Measurements from ENCODE around the gene NBPF15.
"Not testable (repeated sequence)": the region's sequence is repeated elsewhere in the genome, so short reads cannot be mapped to it uniquely, and the experiment has no call there.

The NBPF15 gene, protein sequence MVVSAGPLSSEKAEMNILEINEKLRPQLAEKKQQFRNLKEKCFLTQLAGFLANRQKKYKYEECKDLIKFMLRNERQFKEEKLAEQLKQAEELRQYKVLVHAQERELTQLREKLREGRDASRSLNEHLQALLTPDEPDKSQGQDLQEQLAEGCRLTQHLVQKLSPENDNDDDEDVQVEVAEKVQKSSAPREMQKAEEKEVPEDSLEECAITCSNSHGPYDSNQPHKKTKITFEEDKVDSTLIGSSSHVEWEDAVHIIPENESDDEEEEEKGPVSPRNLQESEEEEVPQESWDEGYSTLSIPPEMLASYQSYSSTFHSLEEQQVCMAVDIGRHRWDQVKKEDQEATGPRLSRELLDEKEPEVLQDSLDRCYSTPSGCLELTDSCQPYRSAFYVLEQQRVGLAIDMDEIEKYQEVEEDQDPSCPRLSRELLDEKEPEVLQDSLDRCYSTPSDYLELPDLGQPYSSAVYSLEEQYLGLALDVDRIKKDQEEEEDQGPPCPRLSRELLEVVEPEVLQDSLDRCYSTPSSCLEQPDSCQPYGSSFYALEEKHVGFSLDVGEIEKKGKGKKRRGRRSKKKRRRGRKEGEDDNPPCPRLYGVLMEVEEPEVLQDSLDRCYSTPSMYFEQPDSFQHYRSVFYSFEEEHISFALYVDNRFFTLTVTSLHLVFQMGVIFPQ

DNA sequence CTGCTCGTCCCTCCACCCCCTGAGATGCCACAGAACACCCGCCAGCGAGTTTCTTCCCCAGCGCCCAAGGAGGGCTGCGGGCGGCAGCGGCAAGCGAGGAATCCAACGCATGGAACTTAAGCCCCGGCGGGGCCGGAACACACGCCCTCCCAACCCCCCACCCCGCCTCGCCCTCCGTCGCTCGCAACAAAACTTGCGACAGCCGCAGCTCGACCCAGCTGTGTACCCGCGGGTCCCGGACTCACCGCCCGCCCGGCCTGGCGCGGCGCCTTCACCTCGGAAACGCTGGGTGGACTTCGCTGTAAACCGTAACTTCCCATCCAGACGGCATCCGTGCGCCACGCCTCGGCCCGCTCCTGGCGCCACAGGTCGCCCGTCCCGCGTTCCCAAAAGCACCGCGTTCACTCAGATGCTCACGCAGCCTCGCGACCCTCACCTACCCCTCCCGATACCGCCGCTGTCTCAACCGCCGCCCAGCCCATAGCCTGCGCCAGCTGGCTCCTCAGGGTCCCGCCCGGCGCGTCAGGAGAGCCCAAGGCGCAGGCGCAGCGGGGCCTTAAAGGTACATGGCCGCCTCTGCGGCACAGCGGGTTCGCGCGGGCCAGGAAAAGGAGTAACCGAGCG lies at the start of gene NBPF15:
Gene NBPF15, minus strand, starts transcription at position 534 of the 624 bp plus-strand sequence. CDS start 21,666 bp downstream, outside the sequence.
- peak within 1 kb of the TSS; percentile 17 for H3K4me3 ChIP-seq (ENCODE audit: low read depth, low read length)

DNA sequence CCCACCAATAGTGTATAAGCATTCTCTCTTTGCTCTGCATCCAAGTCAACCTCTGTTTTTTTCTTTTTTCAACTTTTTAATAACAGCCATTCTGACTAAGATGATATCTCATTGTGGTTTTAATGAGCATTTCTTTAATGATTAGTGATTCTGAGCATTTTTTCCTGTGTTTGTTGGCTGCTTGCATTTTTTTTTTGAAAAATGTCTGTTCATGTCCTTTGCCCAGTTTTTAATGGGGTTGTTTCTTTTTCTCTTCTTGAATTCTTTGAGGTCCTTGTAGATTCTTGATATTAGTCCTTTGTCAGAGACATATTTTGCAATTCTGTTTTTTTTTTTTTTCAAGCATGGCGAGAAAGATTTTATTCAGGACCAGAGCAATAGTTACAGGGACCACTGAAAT lies 35.0 kb upstream of the NBPF15 start:
- not testable (repeated sequence) for H3K4me3 ChIP-seq (ENCODE audit: low read depth, low read length)

DNA sequence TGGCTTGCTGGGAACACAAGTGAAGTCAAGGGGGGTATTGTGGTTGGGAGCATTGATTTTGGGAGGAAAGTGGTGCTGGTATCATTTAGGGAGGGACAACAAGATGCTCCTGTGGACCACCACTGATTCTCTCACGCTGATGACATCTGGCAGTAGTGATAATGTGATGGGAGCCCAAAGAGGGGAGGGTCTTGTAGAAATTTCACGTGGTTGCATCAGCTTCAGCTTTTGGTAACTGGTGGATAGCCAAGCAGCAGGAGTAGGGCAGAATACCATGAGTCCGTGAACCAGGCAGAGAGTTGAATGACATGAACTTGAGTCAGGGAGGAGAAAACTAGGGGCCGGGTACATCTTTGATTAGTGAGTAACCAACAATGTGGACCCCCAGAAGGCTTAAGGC lies 32.7 kb upstream of the NBPF15 start:
- H3K4me3 ChIP-seq (ENCODE audit: low read depth, low read length), result not testable (repeated sequence)

DNA sequence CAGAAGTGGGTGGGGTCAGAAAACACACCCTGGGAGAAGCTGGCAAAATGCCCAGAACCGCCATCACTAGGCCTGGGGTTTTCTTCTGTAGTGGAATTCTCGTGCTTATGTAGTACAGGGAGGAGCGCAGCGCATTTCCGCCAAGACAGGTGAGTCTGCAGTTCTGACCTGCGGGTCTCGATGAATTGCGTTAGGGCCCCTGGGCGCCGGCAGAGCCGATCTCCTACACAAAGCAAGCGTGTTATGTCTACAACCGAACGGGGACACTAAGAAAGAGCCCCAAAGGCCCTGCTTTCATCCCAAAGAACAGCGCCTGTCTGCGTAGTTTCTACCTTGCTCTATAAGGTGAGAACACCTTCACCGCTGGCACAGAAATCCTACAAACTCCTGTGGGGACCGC lies 28.9 kb upstream of the NBPF15 start:
- H3K4me3 ChIP-seq (ENCODE audit: low read depth, low read length), result not testable (repeated sequence)

DNA sequence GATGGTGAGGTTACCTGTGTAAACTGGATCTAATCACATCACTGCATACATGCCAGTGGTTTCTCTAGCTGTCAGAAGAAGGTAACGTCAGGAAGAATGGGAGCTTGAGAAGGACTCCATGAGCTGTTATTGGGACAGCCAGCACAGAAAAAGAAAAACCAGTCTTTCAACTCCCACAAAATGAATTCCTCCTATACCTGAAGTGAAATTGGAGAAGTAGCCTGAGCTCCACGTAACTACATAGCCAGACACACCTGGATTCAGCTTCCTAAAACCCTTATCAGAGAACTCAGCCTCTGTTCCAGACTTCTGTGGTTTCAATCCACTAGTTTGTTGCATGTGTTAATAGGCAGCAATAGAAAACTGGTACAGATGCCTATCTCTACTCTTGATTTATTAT lies 25.5 kb upstream of the NBPF15 start:
- H3K4me3 ChIP-seq (ENCODE audit: low read depth, low read length), result not testable (repeated sequence)

DNA sequence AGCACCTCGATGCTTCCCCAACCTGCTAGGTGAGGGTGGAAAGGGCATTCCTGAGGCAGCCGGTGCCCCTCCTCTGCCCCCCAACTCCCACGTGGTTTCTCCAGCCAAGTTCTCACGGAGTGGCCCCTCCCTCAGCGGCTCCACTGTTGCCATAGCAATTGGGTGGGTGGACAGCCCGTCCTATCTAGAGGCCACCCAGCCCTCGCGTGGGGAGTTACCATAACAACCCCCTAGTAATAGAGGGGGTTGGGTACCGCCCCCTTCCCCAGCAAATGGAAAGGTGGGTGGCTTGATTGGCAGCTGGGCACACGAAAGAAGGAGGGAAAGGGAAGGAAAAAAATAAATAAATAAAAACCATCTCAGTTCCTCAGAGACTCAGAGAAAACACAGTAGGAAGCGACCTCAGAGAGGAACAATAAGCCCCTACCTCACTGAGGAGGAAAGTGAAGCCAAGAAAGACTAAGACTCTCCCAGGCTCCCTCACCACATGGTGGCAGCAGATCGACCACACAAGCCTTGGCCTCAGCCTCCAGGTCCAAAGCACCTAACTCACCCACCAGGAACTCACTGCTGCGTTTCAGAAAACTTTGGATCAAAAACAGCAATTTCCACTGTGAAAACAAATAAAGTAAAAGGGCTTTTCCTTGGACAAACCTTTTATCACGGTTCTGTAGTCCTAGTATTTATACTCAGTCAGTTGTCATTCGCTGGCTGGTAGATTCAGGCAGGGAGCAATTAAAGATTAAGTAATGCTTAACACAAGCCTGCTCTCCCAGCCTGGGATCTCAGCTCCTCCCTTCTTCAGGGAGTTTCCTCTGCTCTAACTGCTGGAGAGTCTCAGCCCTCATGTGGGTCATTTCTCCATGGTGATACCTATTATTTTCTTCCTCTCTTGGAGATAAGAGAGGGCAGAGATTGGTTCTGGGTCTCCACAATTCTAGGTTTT lies 23.9 kb upstream of the NBPF15 start:
- H3K4me3 ChIP-seq (ENCODE audit: low read depth, low read length), result not testable (repeated sequence)

DNA sequence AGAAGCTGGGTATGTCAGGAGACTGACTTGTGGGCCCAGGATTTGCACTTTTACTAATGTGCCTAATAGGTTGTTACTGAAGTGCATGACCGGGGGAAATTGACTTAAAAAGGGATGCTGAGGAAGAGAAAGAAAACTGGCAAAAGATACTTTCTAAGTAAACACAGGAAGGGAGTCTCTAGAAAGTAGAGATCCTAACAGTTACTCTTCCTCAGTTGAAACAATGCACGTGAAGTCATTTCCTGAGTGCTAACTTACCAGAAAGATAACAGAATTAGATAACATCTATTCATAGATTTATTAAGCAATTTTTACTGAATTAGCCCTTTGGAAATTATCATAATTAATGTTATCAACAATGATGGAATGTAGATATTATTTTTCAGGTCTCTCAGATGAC lies 12.4 kb upstream of the NBPF15 start:
- H3K4me3 ChIP-seq (ENCODE audit: low read depth, low read length), result not testable (repeated sequence)

DNA sequence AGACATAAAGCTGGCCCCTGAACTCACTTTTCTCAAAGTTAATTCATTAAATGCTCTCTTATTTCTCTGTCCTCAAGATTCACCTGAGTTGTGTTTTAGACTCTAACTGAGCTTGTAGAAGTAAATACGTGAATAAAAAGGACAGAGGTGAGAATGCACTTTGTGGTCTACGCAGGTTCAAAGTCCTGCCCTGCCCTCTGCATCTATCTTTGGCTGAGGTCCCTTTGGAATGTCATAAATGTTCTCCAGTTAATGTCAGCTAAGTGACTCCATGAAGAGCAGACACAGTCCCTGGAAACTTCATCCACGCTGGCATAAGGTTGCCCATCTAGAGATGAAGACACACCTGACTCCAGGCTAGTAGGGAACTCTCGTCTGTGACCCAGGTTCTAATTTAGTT lies 10.0 kb upstream of the NBPF15 start:
- not testable (repeated sequence) for H3K4me3 ChIP-seq (ENCODE audit: low read depth, low read length)

DNA sequence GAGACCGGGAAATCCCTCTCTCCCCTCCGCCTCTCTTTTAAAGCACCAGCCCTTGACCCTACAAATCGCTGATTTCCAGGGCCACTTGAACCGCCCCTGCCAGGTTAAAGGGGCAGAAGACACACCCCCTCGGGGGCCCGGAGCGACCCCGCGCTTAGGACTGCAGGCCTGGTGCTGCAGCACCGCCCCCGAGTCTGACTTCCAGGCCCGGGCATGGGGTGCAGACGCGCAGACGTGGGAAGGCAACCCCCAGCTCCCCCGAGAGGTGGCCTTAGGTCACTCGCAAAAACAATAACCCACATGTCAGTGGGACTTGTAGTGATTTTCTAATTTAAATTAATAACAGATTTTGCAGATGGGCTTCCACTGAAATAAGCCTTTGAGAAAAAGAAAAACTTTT lies 309 bp upstream of the NBPF15 start:
- not testable (repeated sequence) for H3K4me3 ChIP-seq (ENCODE audit: low read depth, low read length)

DNA sequence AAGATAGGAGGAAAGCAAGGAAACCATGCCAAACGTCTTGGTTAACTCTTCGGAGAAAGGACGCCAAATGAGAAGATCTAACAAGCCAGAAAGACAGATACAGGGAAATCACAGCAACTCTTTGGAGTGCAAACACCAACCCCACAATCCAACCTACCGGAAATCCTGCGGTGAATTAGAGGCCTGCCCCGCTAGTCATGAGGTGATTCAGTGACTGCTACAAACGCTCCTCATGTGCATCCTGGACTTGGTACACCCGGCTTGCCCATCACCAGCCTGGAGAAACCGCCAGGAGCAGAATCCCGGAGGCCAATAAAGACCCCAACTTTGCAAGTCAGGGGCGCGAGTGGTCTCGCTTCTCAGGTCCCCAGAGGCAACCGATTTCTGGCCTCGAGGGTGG lies 783 bp downstream of the NBPF15 start:
- H3K4me3 ChIP-seq (ENCODE audit: low read depth, low read length), result peak overlapping the region; percentile 4

DNA sequence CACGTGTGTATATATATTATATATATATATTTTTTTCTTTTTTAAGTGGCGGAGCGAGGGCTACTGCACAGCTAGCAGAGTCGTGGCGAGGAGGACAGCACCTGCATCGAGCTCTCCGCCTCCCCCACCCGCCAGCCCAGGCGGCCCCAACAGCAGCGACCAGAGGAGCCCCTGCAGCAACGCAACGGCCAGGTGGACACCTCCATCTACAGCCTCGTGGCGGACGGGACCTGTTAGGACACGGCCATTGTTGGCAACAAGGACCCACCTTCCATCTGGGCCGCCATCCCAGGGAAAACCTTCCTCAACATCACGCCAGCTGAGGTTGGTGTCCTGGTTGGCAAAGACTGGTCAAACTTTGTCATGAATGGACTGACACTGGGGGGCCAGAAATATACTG lies 19.1 kb downstream of the NBPF15 start:
- not testable (repeated sequence) for H3K4me3 ChIP-seq (ENCODE audit: low read depth, low read length)

DNA sequence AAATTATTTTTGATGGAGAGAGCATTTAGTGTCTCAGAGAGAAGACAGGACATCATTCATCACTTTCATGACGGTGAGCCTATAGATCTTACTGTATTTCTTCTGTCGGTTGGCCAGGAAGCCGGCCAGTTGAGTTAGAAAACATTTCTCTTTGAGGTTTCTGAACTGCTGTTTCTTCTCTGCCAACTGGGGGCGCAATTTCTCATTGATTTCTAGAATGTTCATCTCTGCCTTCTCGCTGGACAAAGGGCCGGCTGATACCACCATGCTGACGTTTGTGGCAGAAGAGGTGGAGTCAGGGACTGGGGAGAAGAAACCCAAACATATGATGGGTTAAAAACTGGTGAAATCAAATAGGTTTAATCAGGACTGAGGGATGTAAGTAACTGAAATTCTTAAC lies 21.7 kb downstream of the NBPF15 start:
- not testable (repeated sequence) for H3K4me3 ChIP-seq (ENCODE audit: low read depth, low read length)

DNA sequence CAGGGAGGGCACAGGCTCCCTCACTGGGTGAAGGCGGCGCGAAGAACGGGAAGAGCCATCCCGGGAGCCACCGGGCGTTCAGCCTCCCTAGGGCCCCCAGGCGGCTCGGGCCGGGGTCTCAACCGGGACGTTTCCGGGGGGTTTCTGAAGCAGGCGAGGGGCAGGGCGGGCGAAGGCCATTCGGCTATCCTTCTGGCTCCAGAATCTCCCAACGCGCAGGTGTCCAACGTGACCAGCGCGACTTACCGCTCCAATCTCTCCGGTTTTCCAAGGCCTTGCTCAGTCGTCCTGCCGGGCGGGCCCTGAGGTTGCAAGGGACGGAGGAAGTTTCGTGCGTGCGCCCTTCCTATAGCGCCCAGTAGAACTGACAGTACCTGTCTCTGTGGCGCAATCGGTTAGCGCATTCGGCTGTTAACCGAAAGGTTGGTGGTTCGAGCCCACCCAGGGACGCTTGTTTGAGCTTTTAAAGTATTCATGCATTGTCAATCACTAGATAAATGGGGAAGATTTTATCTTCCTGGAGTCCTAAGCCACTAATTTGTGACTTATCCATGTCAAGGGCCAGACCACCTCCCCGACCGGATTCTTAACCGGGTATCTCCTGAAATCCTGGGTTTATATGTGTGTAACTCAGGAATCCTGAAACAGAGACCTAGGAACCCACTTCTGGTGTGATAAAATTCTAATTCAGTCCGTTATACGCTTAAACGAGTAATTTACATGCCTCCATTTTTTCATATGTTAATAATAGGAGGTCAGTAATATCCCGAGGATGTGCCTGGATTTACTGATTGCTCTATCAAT lies 42.4 kb downstream of the NBPF15 start:
- peak overlapping the region; percentile 45 for H3K4me3 ChIP-seq (ENCODE audit: low read depth, low read length)

DNA sequence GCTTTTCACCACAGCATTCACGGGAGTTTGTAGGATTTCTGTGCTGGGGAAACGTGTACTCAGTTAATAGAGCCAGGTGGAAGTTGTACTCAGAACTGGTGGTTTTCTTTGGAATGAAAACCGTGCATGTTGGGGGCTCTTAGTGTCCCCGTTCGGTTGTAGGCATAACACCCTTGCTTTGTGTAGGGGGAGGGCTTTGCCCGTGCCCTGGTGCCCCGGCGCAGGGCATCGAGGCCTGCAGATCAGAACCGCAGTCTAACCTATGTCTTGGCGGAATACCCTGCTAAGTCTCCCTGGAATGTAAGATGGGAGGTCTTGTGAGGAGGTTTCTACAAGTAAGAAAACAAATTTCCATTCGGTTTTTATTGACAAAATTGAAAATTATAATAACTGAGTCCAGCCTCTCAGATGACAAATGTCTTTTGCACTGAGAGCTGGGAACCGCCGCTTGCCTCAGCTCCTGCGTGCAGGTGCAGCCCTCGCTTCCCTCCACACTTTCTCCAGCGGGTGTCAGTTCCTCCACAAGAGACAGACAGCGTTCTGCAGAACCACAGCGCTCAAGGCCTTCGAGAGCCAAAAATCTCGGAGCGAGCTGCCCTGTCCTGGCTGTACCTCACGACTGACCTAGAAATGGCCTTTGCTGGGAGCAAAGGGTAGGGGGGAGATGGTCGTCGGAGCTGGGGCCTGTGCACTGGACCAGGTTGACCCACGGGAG lies 47.9 kb downstream of the NBPF15 start:
- H3K4me3 ChIP-seq (ENCODE audit: low read depth, low read length), result not testable (repeated sequence)

DNA sequence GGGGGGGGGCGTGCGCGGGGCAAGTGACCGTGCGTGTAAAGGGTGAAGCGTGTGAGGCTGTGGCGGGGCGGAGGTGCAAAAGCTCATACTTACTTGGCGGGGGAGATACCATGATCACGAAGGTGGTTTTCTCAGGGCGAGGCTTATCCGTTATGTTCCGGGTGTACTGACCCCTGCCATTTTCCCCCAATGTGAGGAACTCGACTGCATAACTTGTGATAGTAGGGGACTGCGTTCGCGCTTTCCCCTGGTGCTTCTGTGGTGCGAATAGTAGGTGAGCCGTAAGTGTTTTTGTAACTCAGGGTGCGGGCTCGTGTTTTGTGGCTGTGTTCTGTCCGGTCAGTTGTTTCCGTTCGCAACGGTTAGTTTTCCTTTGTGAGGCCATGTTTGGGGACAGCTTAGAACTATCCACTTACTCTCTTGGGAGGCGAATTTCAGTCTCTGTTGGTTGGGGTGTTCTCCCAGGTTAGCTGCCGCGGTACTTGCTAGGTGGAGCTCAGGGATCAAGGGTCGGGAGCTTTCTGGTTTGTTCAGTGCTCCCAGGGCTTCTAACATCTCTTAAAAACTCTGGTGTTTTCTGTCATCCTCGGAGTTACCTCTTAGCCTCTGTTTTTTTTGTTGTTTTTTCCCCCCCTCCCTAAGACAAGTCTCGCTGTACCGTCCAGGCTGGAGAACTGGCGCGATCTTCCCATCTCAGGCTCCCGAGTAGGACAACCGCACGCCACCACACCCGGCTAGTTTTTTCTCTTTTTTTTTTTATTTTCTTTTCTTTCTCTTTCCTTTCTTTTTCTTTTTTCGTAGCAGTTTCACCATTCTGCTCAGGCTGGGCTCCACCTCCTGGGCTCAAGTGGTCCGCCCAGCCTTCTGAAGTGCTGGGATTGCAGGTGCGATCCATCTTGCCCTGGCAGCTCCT lies 48.7 kb downstream of the NBPF15 start:
- peak overlapping the region; percentile 24 for H3K4me3 ChIP-seq (ENCODE audit: low read depth, low read length)

DNA sequence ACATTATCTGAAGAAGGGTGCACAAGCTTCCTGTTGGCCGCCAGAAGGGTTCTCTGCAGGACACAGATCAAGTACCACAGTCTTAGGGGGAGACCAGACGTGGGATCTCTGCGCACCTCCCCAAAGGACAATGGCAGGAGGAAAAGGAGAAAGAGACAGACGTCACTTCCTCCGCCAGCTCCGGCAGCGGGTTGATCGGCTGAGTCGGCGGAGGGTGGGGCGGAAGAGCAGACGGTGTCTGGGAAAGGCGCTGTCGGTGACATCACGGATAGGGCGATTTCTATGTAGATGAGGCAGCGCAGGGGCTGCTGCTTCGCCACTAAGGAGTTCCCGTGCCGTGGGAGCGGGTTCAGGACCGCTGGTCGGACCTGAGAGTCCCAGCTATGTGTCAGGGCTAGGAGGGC lies 49.4 kb downstream of the NBPF15 start:
- not testable (repeated sequence) for H3K4me3 ChIP-seq (ENCODE audit: low read depth, low read length)

DNA sequence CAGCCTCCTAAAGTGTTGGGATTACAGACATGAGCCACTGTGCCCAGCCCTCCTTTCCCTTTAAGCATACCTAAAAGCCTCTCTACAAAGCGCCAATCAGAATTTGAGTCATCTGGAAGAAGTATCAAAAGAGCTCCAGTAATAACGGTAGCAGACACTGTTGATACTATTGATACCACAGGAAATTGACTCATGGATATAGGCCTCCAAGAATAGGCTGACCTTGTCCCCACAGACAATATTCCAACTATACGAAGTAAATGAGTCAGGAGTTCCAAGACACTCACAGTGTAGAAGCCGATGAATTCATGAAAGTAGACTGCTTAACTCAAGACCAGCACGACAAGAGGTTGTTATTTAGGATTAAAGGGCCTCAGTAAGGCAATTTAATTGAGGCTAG lies 58.7 kb downstream of the NBPF15 start:
- not testable (repeated sequence) for H3K4me3 ChIP-seq (ENCODE audit: low read depth, low read length)

DNA sequence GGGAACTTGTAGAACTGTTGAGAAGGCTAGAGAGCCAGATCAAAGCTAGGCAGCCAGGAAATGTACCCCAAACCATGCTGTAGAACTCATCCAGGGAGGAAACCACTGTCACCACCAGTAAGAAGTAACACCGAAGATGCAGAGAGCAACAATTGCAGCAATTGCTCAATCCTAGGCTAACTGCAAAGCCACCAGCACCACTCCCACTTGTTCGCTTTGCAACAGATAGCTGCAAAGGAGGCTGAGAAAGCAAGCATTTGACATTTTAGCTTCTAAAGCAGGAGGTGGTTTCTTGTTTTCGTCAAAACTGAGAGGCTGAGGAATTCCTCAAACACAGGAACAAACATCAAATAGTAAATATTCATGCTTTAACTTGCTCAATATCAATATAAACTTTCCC lies 89.8 kb downstream of the NBPF15 start:
- H3K4me3 ChIP-seq (ENCODE audit: low read depth, low read length), result not testable (repeated sequence)
